VCaP (cell line): ENCODE data around the gene KCNQ1OT1.

Experiments used
- H3K27ac ChIP-seq: fragments of 450-650 bp; 2 replicates; pipeline ENCODE4 v1.5.1; 2017
- CTCF ChIP-seq: fragments of 450-650 bp; conservative IDR thresholded peaks from 2 replicates; pipeline ENCODE4 v1.5.1; 2017; ENCODE audit warnings: mild to moderate bottlenecking, moderate library complexity

Gene KCNQ1OT1

GRCh38 chr11:2581931-2582350 lies 117.9 kb downstream of the KCNQ1OT1 start:
- H3K27ac ChIP-seq = no peak overlapping the region
- TF ChIP-seq CTCF = no peak

- H3K27ac ChIP-seq = no peak overlapping the region
- TF ChIP-seq CTCF = no peak
Measured at GRCh38 chr11:2581151-2581930, 118.5 kb downstream of the KCNQ1OT1 start.

DNA sequence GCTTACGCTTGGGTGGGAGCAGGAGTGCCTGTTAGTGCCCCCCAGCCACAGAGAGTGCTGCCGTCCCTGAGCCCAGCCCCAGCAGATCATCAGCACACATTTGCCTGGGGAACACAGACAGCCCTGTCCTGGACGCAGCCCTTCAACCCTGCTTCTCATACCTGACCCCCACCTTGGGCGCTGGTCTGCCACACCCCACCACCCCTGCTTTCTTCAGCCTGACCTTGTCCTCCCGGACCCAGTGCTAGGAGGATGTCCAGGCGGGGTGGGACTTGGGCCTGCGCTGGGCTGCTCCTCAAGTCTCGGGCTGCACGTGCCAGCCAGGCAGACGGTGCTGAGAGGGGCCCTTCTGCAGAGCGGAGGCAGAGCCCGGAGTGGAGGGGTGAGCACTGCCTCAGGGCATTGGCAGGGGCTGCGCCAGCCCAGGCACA lies 119.2 kb downstream of the KCNQ1OT1 start:
- TF ChIP-seq CTCF = no peak
- no peak overlapping the region for H3K27ac ChIP-seq

DNA sequence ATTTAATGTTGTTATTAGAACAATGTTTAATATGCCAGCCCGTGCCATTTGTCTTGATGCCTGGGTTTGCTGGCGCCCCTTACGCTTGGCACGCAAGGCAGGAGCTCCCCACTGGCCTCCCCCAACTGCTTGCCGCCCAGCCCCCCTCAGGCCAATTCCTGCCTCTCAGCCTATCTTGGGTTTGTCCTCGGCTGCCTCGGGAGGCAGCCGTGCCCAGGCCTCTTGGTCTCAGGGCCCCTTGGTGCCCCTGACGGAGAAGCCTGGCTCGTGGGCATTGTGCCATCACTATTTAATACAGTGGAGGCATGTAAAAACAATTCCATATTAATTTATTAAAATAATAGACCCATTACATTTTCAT lies 119.8 kb downstream of the KCNQ1OT1 start:
- TF ChIP-seq CTCF = no peak

GRCh38 chr11:2579315-2580060 lies 120.3 kb downstream of the KCNQ1OT1 start:
- H3K27ac ChIP-seq = no peak overlapping the region
- no peak for TF ChIP-seq CTCF

More for the DNA sequence above, 119.8 kb downstream of the KCNQ1OT1 start:
- H3K27ac ChIP-seq = no peak overlapping the region

- no peak overlapping the region for H3K27ac ChIP-seq
- no peak for TF ChIP-seq CTCF
Measured at GRCh38 chr11:2578929-2579270, 120.9 kb downstream of the KCNQ1OT1 start.

- no peak for TF ChIP-seq CTCF
- no peak overlapping the region for H3K27ac ChIP-seq
Measured at GRCh38 chr11:2577991-2578928, 121.5 kb downstream of the KCNQ1OT1 start.
